ENCODE measurements around the gene RANBP10. TPM values are rescaled to one million over a fixed set of nuclear protein-coding genes. Genes with fewer than 3 reads are reported as not detected.

The RANBP10 gene
- total and polyA plus RNA-seq, 2 of the 13 experiments (the other 11 are each of a cell fraction or from before 2014, with no cell fraction given), result 9.2 to 22.7 TPM

DNA sequence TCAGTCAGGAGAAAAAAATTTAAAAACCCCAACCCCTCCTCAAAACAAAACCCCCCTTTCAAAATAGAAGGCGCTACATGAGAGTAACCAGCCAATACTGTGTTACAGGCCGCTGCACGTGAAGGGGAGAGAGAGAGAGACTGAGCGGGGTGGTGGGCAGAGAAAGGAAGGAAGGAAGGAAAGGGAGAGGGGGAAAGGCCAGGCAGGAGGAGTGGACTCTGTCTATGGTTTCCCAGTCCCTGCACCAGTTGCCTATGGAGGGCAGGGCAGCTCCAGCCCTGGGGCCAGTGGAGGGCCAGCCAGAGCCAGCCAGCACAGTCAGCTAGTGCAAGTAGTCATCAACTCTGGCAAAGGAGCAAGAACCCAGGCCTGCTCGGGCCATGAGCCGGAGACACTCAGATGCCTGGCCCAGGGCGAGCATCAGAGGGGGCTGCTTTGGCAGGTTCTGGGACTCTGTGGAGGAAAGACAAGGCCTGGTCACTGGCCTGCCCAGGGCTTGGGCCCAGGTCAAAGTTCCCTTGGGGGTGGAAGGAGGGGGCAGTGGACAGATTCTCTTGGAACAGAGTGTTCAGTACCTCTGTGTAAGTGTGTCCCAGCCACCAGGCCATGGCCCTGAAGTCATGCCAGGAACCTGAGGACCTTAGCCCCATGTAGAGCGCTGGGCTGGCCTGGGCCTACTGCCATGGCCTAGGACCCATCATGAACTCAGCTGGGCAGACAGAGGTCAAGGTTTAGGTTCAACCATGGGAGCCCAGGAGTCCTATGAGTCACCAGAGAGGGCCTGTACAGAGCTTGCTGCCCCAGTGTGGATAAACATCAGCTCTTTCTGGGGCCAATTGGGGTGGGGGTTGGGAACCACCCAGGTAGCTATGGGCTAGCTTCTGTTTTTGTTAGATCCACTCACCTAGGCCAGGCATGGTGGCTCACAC, 80.0 kb downstream of the RANBP10 start (continued):
- TF ChIP-seq, protein P1, sequence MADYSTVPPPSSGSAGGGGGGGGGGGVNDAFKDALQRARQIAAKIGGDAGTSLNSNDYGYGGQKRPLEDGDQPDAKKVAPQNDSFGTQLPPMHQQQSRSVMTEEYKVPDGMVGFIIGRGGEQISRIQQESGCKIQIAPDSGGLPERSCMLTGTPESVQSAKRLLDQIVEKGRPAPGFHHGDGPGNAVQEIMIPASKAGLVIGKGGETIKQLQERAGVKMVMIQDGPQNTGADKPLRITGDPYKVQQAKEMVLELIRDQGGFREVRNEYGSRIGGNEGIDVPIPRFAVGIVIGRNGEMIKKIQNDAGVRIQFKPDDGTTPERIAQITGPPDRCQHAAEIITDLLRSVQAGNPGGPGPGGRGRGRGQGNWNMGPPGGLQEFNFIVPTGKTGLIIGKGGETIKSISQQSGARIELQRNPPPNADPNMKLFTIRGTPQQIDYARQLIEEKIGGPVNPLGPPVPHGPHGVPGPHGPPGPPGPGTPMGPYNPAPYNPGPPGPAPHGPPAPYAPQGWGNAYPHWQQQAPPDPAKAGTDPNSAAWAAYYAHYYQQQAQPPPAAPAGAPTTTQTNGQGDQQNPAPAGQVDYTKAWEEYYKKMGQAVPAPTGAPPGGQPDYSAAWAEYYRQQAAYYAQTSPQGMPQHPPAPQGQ (CRISPR knock-in tag; IDR thresholded peaks at IDR 0.05; ENCODE audit: borderline replicate concordance), result no peak
- TF ChIP-seq, protein P2, sequence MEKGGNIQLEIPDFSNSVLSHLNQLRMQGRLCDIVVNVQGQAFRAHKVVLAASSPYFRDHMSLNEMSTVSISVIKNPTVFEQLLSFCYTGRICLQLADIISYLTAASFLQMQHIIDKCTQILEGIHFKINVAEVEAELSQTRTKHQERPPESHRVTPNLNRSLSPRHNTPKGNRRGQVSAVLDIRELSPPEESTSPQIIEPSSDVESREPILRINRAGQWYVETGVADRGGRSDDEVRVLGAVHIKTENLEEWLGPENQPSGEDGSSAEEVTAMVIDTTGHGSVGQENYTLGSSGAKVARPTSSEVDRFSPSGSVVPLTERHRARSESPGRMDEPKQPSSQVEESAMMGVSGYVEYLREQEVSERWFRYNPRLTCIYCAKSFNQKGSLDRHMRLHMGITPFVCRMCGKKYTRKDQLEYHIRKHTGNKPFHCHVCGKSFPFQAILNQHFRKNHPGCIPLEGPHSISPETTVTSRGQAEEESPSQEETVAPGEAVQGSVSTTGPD (CRISPR knock-in tag; IDR thresholded peaks at IDR 0.05), result no peak; the same call in 1 of the 2 replicates
- TF ChIP-seq HNRNPH1 (optimal IDR thresholded peaks at IDR 0.05; ENCODE audit: low read depth, low read length) (no peak), NFIB (CRISPR knock-in tag; IDR thresholded peaks at IDR 0.05; ENCODE audit: borderline replicate concordance) (no peak), CREB1 (IDR thresholded peaks at IDR 0.05) (no peak), CREB1 (CRISPR knock-in tag; IDR thresholded peaks at IDR 0.05) (no peak), SETDB1 (CRISPR knock-in tag; IDR thresholded peaks at IDR 0.05; ENCODE audit: borderline replicate concordance) (no peak), TCF7 (IDR thresholded peaks at IDR 0.05; ENCODE audit: low read depth) (no peak), RXRA (CRISPR knock-in tag; IDR thresholded peaks at IDR 0.05) (peak; percentile 89), ZNF569 (CRISPR knock-in tag; IDR thresholded peaks at IDR 0.05; ENCODE audit: borderline replicate concordance) (no peak), ZNF768 (CRISPR knock-in tag; IDR thresholded peaks at IDR 0.05) (peak; percentile 41; the same call in 1 of the 2 replicates), HOXA5 (CRISPR knock-in tag; IDR thresholded peaks at IDR 0.05) (no peak), ZNF12 (CRISPR knock-in tag; IDR thresholded peaks at IDR 0.05) (no peak), NR2F6 (IDR thresholded peaks at IDR 0.05) (peak; percentile 92), NR2F6 (CRISPR knock-in tag; IDR thresholded peaks at IDR 0.05) (peak; percentile 97), ZNF160 (CRISPR knock-in tag; IDR thresholded peaks at IDR 0.05) (no peak), PITX1 (CRISPR knock-in tag; IDR thresholded peaks at IDR 0.05) (peak; percentile 54; the same call in 1 of the 2 replicates), ZNF766 (CRISPR knock-in tag; IDR thresholded peaks at IDR 0.05; ENCODE audit: borderline replicate concordance) (no peak), SP2 (CRISPR knock-in tag; IDR thresholded peaks at IDR 0.05) (peak; percentile 7; the same call in 1 of the 2 replicates), SIX4 (CRISPR knock-in tag; IDR thresholded peaks at IDR 0.05) (no peak)
- TF ChIP-seq, protein P3, sequence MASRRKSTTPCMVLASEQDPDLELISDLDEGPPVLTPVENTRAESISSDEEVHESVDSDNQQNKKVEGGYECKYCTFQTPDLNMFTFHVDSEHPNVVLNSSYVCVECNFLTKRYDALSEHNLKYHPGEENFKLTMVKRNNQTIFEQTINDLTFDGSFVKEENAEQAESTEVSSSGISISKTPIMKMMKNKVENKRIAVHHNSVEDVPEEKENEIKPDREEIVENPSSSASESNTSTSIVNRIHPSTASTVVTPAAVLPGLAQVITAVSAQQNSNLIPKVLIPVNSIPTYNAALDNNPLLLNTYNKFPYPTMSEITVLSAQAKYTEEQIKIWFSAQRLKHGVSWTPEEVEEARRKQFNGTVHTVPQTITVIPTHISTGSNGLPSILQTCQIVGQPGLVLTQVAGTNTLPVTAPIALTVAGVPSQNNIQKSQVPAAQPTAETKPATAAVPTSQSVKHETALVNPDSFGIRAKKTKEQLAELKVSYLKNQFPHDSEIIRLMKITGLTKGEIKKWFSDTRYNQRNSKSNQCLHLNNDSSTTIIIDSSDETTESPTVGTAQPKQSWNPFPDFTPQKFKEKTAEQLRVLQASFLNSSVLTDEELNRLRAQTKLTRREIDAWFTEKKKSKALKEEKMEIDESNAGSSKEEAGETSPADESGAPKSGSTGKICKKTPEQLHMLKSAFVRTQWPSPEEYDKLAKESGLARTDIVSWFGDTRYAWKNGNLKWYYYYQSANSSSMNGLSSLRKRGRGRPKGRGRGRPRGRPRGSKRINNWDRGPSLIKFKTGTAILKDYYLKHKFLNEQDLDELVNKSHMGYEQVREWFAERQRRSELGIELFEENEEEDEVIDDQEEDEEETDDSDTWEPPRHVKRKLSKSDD (CRISPR knock-in tag; IDR thresholded peaks at IDR 0.05; ENCODE audit: low read depth), result peak; percentile 16; the same call in 1 of the 2 replicates
- TF ChIP-seq, protein P4, sequence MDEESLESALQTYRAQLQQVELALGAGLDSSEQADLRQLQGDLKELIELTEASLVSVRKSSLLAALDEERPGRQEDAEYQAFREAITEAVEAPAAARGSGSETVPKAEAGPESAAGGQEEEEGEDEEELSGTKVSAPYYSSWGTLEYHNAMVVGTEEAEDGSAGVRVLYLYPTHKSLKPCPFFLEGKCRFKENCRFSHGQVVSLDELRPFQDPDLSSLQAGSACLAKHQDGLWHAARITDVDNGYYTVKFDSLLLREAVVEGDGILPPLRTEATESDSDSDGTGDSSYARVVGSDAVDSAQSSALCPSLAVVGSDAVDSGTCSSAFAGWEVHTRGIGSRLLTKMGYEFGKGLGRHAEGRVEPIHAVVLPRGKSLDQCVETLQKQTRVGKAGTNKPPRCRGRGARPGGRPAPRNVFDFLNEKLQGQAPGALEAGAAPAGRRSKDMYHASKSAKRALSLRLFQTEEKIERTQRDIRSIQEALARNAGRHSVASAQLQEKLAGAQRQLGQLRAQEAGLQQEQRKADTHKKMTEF (CRISPR knock-in tag; IDR thresholded peaks at IDR 0.05), result no peak; the same call in 1 of the 2 replicates
- TF ChIP-seq, protein P5, sequence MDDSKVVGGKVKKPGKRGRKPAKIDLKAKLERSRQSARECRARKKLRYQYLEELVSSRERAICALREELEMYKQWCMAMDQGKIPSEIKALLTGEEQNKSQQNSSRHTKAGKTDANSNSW (CRISPR knock-in tag; IDR thresholded peaks at IDR 0.05; ENCODE audit: borderline replicate concordance), result no peak

Data from HepG2 (cell line).